ENCODE data around the gene CSPG4. TPM values are rescaled to one million over a fixed set of nuclear protein-coding genes. Genes with fewer than 3 reads are reported as not detected.
"Not testable (repeated sequence)": the region's sequence is repeated elsewhere in the genome, so short reads cannot be mapped to it uniquely, and the experiment has no call there.

The CSPG4 gene
- total and polyA plus RNA-seq, 10 donors, result 0.89 to 28.6 (median 7.4) TPM

DNA sequence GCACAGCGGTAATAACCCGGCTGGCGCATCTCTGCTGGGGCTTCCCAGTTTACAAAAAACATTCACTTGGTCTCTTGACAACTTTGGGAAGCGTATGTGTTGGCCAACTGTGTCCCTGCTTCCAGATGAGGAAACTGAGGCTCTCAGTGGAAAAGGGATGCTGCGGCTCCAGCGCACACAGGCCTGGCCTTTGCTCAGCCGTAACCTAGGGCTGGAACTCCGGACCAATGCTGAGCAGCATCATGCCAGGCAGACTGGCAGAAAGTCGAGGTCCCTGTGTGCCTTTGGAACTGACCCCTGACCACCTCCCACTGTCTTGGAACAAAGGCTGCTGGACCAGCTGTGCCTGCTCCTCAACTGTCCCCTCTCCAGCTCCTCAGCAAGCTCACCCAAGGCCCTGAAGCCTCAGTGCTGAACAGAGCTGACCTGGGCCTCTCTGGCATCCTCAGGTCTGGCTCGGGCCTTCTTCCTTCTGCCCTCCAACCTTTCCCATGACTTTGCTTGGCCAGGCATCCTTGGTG lies 2.7 kb upstream of the CSPG4 start:
- DNase-seq; intact Hi-C loops (cut with DNase I; ENCODE audit: low total_unique reads); H3K27ac ChIP-seq; H3K4me3 ChIP-seq; H3K36me3 ChIP-seq; H3K9me3 ChIP-seq: not testable (repeated sequence)
- H3K27me3 ChIP-seq (replicated peaks in 1 of 7), result peaks cover 0 to 25% (median 14%) of the 10 kb centered on the region in 7 donors
- 86 to 94% (median 90%) methylated on average over 9 to 10 of the region's 10 CpGs for WGBS, 5 donors
- H3K4me1 ChIP-seq, result peaks cover 0 to 17% (median 10%) of the 10 kb centered on the region in 6 donors

DNA sequence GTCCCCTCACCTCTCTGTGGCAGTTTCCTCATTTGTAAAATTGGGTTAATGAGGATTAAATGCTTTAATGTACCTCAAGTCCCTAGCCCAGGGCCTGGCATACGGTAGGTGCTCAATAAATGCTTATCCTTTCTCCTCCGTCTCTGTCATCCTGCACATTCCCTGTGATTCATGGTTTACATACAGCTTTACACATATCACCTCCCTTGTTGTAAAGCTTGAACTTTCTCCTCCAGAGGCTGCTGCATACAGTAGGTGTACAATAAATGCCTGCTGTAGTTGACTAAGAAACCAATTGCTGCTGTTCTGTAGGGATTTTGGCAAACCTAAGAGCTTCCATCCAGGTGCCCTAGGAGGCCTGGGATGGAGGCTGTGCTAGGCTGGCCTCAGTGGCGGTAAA lies 1.5 kb upstream of the CSPG4 start:
- Histone ChIP-seq H3K27ac (no peak overlapping the region), H3K4me1 (peaks cover 0 to 21% (median 12%) of the 10 kb centered on the region in 6 donors), H3K4me3 (no peak overlapping the region), H3K9me3 (no peaks in the 10 kb centered on the region), H3K27me3 (replicated peaks in 1 of 7) (peaks cover 0 to 25% (median 14%) of the 10 kb centered on the region in 7 donors), H3K36me3 (no peaks in the 10 kb centered on the region)
- intact Hi-C loops (cut with DNase I; ENCODE audit: low total_unique reads), result no loop called here
- no peak for DNase-seq
- WGBS, 5 donors, result 75 to 98% (median 91%) methylated on average over 3 of the region's 3 CpGs
- TF ChIP-seq, protein P1, sequence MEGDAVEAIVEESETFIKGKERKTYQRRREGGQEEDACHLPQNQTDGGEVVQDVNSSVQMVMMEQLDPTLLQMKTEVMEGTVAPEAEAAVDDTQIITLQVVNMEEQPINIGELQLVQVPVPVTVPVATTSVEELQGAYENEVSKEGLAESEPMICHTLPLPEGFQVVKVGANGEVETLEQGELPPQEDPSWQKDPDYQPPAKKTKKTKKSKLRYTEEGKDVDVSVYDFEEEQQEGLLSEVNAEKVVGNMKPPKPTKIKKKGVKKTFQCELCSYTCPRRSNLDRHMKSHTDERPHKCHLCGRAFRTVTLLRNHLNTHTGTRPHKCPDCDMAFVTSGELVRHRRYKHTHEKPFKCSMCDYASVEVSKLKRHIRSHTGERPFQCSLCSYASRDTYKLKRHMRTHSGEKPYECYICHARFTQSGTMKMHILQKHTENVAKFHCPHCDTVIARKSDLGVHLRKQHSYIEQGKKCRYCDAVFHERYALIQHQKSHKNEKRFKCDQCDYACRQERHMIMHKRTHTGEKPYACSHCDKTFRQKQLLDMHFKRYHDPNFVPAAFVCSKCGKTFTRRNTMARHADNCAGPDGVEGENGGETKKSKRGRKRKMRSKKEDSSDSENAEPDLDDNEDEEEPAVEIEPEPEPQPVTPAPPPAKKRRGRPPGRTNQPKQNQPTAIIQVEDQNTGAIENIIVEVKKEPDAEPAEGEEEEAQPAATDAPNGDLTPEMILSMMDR (IDR thresholded peaks at IDR 0.05 in 8 of 11, conservative IDR thresholded peaks at IDR 0.05 in 3 of 11), result no peak
- TF ChIP-seq POLR2AphosphoS5 (IDR thresholded peaks at IDR 0.05) (no peak), POLR2A (IDR thresholded peaks at IDR 0.05) (no peak)

DNA sequence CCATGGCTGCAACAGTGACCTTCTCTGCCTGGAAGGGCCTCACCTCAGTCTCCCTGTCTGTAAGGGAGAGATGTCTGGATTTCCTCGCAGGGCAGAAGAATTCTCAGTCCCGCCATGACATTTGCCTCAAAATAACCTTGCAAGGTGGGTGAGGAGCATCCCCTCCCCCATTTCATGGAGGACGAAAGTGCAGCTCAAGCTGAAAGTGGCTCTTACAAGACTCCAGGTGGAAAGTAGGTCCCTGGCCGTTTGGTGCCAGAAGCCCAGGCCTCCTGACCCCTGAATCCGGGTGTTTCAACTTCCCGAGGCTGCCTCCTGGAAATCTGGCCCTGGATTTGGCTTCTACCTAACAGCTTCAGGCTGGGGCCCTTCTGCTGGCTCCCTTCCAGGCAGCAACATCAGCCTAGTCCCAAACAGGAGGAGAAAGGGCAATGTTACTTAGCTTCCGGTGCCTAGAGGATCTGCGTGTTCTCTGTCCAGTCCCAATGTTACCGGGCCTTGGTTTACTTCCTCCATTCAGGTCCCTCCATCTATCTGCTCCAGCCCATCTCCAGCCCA lies 769 bp upstream of the CSPG4 start:
- TF ChIP-seq POLR2A (IDR thresholded peaks at IDR 0.05), result no peak
- TF ChIP-seq POLR2AphosphoS5 (IDR thresholded peaks at IDR 0.05), result no peak
- TF ChIP-seq, protein P1 (IDR thresholded peaks at IDR 0.05 in 8 of 11, conservative IDR thresholded peaks at IDR 0.05 in 3 of 11), result no peak
- no peak for DNase-seq
- H3K4me1 ChIP-seq, result peaks cover 0 to 25% (median 13%) of the 10 kb centered on the region in 6 donors
- peak overlapping the region in 4 of 8 donors; percentile 15 to 75 (median 57) for H3K27ac ChIP-seq
- peaks cover 0 to 25% (median 14%) of the 10 kb centered on the region in 7 donors for H3K27me3 ChIP-seq (replicated peaks in 1 of 7)
- H3K36me3 ChIP-seq, result no peaks in the 10 kb centered on the region
- 41 to 60% (median 56%) methylated on average over 8 to 9 of the region's 9 CpGs for WGBS, 5 donors
- H3K9me3 ChIP-seq, result no peaks in the 10 kb centered on the region
- intact Hi-C loops (cut with DNase I; ENCODE audit: low total_unique reads), result no loop called here
- H3K4me3 ChIP-seq, result peak overlapping the region in 1 of 8 donors; percentile 55

DNA sequence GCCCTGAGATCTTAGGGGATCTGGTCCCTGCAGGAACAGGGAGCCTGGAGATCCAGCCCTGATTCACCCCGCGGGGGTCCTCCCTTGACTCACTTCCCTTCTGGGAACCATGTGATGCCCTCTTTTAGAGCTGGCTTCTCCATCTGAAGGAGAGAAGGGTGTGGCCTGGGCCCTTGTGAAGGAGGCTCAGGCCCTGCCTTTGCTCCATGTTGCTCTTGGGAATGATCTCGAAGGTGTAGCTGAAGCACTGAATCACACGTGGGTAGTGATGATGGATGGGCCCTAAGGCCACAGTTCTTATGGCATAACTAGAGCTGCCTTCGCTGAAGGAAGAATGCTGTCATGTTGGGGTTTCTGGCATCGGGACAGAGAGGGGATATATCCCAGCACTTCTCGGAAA lies 1.2 kb downstream of the CSPG4 start:
- Histone ChIP-seq H3K27me3 (replicated peaks in 1 of 7) (peaks cover 0 to 25% (median 14%) of the 10 kb centered on the region in 7 donors), H3K4me3 (peak overlapping the region in 2 of 8 donors; percentile 15 to 48), H3K4me1 (peaks cover 0 to 25% (median 13%) of the 10 kb centered on the region in 6 donors)
- intact Hi-C loops (cut with DNase I; ENCODE audit: low total_unique reads); H3K36me3 ChIP-seq; DNase-seq; H3K9me3 ChIP-seq; H3K27ac ChIP-seq: not testable (repeated sequence)
- WGBS, 5 donors, result 68 to 87% (median 83%) methylated on average over 5 to 7 of the region's 7 CpGs

DNA sequence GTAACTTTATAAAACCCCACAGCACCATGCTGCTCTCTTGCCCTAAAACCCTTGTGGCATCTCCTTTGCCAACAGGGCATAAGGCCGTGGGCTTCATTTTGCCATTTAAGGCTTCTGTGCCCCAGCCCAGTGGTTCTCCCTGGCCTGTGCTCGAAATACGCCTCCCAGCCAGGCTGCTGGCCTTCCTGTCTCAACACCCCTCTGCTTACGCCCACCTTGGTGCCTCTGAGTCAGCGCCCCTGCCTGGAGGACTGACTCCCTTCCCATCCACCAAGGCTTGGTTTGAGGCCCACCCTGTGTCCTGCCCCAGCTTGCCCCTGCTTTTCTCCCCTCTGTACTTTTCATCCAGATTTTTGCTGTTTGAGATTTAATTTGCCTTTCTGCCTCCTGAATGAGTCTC lies 1.8 kb downstream of the CSPG4 start:
- H3K36me3 ChIP-seq; intact Hi-C loops (cut with DNase I; ENCODE audit: low total_unique reads); H3K27ac ChIP-seq; H3K9me3 ChIP-seq; H3K4me3 ChIP-seq; DNase-seq: not testable (repeated sequence)
- Histone ChIP-seq H3K27me3 (replicated peaks in 1 of 7) (peaks cover 0 to 25% (median 14%) of the 10 kb centered on the region in 7 donors), H3K4me1 (peaks cover 0 to 25% (median 13%) of the 10 kb centered on the region in 6 donors)
- WGBS, 5 donors, result 75 to 86% (median 82%) methylated on average over 3 to 5 of the region's 5 CpGs; no CpG with 5 or more reads in 1 of the 5 donors
